Measurements from ENCODE around the gene CIAO3. TPM values are rescaled to one million over a fixed set of nuclear protein-coding genes. Genes with fewer than 3 reads are reported as not detected.

The CIAO3 gene
- total RNA-seq, 1 experiment from 2014 or later = 21.9 TPM

DNA sequence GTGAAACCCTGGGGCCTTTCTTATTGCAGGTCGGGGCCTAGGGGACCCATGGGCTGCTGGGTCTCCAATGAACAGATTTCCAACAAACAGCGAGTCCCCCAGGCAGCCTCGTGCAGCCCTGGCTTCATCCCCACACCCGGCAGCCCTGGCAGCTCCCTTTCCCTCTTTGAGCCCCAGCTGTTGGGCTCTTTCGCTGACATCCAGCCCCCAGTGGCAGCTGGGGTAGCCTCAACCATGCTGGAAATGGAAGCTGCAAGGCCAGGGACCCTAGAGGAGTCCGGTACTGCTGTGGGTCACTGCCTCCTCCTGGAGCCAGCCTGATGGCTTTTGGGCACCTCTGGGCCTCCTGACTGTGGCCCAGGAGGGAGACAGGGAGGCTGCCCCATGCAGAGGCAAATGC is 41.5 kb upstream of the CIAO3 start:
- H2AK5ac ChIP-seq (ENCODE audit: insufficient read length, low read length) = no peak overlapping the region
- H3K18ac ChIP-seq (ENCODE audit: insufficient read length, low read depth, low read length) = no peak overlapping the region
- H3K56ac ChIP-seq (ENCODE audit: insufficient read length, low read depth, low read length) = no peak overlapping the region
- Mint-ChIP-seq H3K4me1 (no peaks in the 10 kb centered on the region), H3K36me3 (ENCODE audit: insufficient read depth in 1 of 3, low read depth in 3 of 3) (peaks cover 0 to 6% (median 5%) of the 10 kb centered on the region in 3 experiments; a peak in 4 of 7 replicates), H3K9me3 (no peaks in the 10 kb centered on the region), H3K27ac (no peak overlapping the region), H3K4me3 (no peak overlapping the region), H3K27me3 (ENCODE audit: low read depth) (peaks cover 24% of the 10 kb centered on the region)
- no peak overlapping the region for H2BK12ac ChIP-seq (ENCODE audit: insufficient read length, low read depth, low read length)
- no peaks in the 10 kb centered on the region for H3K79me2 ChIP-seq (ENCODE audit: insufficient read depth, low read length)
- H3K4me1 ChIP-seq (ENCODE audit: insufficient read depth, low read length) = no peaks in the 10 kb centered on the region
- no peak overlapping the region for H3K4ac ChIP-seq (ENCODE audit: low read depth, low read length)
- no peaks in the 10 kb centered on the region for H3K23me2 ChIP-seq (ENCODE audit: insufficient read length, low read depth, low read length, poor library complexity, severe bottlenecking)
- no peak overlapping the region for H2BK5ac ChIP-seq (ENCODE audit: insufficient read length, low read length)
- H4K5ac ChIP-seq (ENCODE audit: insufficient read length, low read depth, low read length) = no peak overlapping the region
- no peak overlapping the region for H3K23ac ChIP-seq (ENCODE audit: insufficient read length, low read depth, low read length)
- no peak overlapping the region for H4K91ac ChIP-seq (ENCODE audit: insufficient read length, low read depth, low read length)
- H3K9ac ChIP-seq (ENCODE audit: extremely low read depth, insufficient read length, low read length) = no peak overlapping the region
- no peak for DNase-seq
- no peak overlapping the region for H2BK15ac ChIP-seq (ENCODE audit: low read depth, low read length)
- no peaks in the 10 kb centered on the region for H3K79me1 ChIP-seq (ENCODE audit: insufficient read depth, low read depth, low read length, poor library complexity, severe bottlenecking)
- no peak overlapping the region for H2AFZ ChIP-seq (ENCODE audit: low read length)
- no peak overlapping the region for H3K4me2 ChIP-seq (ENCODE audit: insufficient read depth, insufficient read length, low read length)
- H3K27ac ChIP-seq (ENCODE audit: insufficient read length, low read depth, low read length) = no peak overlapping the region
- peaks cover 3% of the 10 kb centered on the region for H4K20me1 ChIP-seq (ENCODE audit: control insufficient read depth, insufficient read depth, insufficient read length)
- H3K27me3 ChIP-seq (ENCODE audit: insufficient read depth, low read length) = no peaks in the 10 kb centered on the region; the same call in 1 of the 2 replicates
- H2BK20ac ChIP-seq (ENCODE audit: low read depth, low read length, poor library complexity, severe bottlenecking) = no peak overlapping the region
- H3T11ph ChIP-seq (ENCODE audit: low read length) = no peak overlapping the region
- no peak overlapping the region for H4K8ac ChIP-seq (replicated peaks; ENCODE audit: insufficient read length, low read depth, low read length)
- no peak overlapping the region for H2BK120ac ChIP-seq (ENCODE audit: low read depth, low read length, poor library complexity, severe bottlenecking)
- TF ChIP-seq, protein P1, sequence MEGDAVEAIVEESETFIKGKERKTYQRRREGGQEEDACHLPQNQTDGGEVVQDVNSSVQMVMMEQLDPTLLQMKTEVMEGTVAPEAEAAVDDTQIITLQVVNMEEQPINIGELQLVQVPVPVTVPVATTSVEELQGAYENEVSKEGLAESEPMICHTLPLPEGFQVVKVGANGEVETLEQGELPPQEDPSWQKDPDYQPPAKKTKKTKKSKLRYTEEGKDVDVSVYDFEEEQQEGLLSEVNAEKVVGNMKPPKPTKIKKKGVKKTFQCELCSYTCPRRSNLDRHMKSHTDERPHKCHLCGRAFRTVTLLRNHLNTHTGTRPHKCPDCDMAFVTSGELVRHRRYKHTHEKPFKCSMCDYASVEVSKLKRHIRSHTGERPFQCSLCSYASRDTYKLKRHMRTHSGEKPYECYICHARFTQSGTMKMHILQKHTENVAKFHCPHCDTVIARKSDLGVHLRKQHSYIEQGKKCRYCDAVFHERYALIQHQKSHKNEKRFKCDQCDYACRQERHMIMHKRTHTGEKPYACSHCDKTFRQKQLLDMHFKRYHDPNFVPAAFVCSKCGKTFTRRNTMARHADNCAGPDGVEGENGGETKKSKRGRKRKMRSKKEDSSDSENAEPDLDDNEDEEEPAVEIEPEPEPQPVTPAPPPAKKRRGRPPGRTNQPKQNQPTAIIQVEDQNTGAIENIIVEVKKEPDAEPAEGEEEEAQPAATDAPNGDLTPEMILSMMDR (conservative IDR thresholded peaks at IDR 0.05) = no peak
- WGBS (ENCODE audit: extremely low coverage, insufficient read length, low lambda C conversion rate) = no CpG with 5 or more reads among the region's 6 CpGs
- H3K14ac ChIP-seq (ENCODE audit: insufficient read depth, low read length) = no peak overlapping the region; the same call in 1 of the 2 replicates
- H3K9me3 ChIP-seq (ENCODE audit: control insufficient read depth, low read depth, low read length) = no peaks in the 10 kb centered on the region

All from H9 (cell line).